Left lung (tissue), 14 donors: ENCODE results near the gene ALX4. TPM values are rescaled to one million over a fixed set of nuclear protein-coding genes. Genes with fewer than 3 reads are reported as not detected.

Source experiments
- ATAC-seq: fragments of 200-7000 bp; cut with Tn5 transposase; one replicate; pipeline ENCODE4 v1.9.1; 2020; ENCODE audit warnings: moderate library complexity
- DNase-seq, 4 donors: peaks; one replicate each; pipeline ENCODE4 v3.0.0-alpha.2; 2013 to 2020
- H3K27ac ChIP-seq, 2 donors: fragments of 200-600 bp; sonication (generic) in 1 of 2; one replicate each; pipeline versions ENCODE4 v1.5.0 to v1.8.0; 2020 to 2021
- H3K27me3 ChIP-seq, 2 donors: fragments of 200-600 bp; sonication (generic) in 1 of 2; one replicate each; pipeline versions ENCODE4 v1.5.0 to v1.8.0; 2020 to 2021
- H3K36me3 ChIP-seq, 2 donors: fragments of 200-600 bp; sonication (generic) in 1 of 2; one replicate each; pipeline versions ENCODE4 v1.5.0 to v1.8.0; 2020 to 2021
- H3K4me1 ChIP-seq, 2 donors: fragments of 200-600 bp; one replicate each; pipeline ENCODE4 v1.8.0; 2021
- H3K4me3 ChIP-seq, 2 donors: fragments of 200-600 bp; sonication (generic) in 1 of 2; one replicate each; pipeline versions ENCODE4 v1.5.0 to v1.8.0; 2020 to 2021; ENCODE audit warnings: mild to moderate bottlenecking in 1 of 2
- H3K9me3 ChIP-seq, 2 donors: fragments of 200-600 bp; sonication (generic) in 1 of 2; one replicate each; pipeline versions ENCODE4 v1.5.0 to v1.8.0; 2020 to 2021
- intact Hi-C, 2 donors: fragments of 100-400 bp; cut with DNase I; formaldehyde crosslinking; loops; one replicate each; pipeline versions ENCODE4 v1.11.2 to v1.14.2; 2022
- long read RNA-seq, 12 donors: library from polyadenylated mRNA in 2 of 12; unstranded in 2 of 12; transcript quantifications; one replicate each; pipeline ENCODE4 v2.0.0 and lab custom pipeline, GENCODE V29; 2019 to 2026
- polyA plus RNA-seq, 6 donors: library from polyadenylated mRNA; unstranded; fragments of 120-200 nt; gene quantifications; one replicate each; pipeline ENCODE4 v1.2.1, GENCODE V29; 2013; ENCODE audit not compliant: insufficient read length in 6 of 6
- total RNA-seq, 2 donors: library from RNA; stranded (reverse); fragmentation: NEBNext Ultra II Directional; extraction: Animal tissue kit (Norgen Biotek cat#: 25700); gene quantifications; one replicate each; pipeline ENCODE4 v1.2.1, GENCODE V29; 2021
- TF ChIP-seq, protein P1 (sequence below), 2 donors: fragments of 200-600 bp; sonication (generic) in 1 of 2; IDR thresholded peaks; one replicate each; pipeline versions ENCODE4 v1.5.0 to v1.8.0; 2021; ENCODE audit warnings: antibody characterized with exemption in 2 of 2
- donor health status: DM: no; HTN: yes; CAD: no.
- donor health status: DM: no; HTN: no; CAD: no.

ALX4 gene
- total RNA-seq (not detected), polyA plus RNA-seq (under 1 TPM; 0.07 to 0.13 (median 0.10) TPM)
- long read RNA-seq, donor 1, result 0 reads
- long read RNA-seq, donor 2, result 0 reads
- long read RNA-seq, donor 3, result 0 reads
- long read RNA-seq, donor 4, result 0 reads
- long read RNA-seq, donor 5, result 0 reads
- long read RNA-seq, donor 6, result 0 reads
- long read RNA-seq, donor 7, result 0 reads
- long read RNA-seq, donor 8, result 0 reads
- long read RNA-seq, donor 9, result 0 reads
- long read RNA-seq, donor 10, result 0 reads
- long read RNA-seq, donor 11, result 0 reads
- long read RNA-seq, donor 12, result 0 reads

DNA sequence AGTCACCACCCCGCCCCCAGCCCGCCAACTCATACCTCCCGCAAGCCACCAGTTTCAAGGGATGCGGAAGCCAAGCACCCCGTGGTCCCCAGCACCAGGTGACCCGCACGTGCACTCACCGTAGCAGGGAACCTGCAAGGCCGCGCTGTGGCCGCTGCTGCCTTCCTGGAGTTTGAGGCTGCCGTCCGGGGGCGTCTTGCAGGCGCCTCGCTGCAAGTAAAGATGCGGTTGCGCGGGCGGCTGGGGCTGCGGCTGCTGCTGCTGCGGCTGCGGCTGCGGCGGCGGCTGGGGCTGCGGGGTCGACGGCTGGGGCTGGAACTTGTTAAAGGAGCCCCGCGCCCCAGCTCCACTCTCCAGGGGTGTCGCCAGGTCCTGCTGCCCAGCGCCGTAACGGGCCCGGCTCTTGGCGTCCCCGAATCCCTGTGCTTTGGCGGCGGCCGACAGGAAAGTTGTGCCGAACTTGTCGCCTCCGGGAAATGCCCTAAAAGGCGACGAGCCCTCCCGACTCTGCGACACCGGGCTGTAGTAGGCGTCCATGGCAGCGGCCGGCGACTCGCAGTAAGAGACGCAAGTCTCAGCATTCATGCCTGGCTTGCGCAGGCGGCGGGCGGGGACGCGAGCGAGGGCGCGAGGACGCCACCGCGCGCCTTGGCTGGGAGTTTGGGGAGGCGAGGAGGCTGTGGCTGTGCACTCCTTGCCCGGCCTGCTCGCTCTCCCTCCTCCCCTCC is at the start of gene ALX4:
TSS of gene ALX4 (minus strand) at position 662 of the 728 bp plus-strand sequence. CDS start at position 585, 77 bp downstream.
- ATAC-seq (peak; percentile 35), DNase-seq (no peak)
- Histone ChIP-seq H3K4me1 (peaks cover 6 to 36% of the 10 kb centered on the region in 2 donors), H3K4me3 (peak within 1 kb of the TSS in 1 of 2 donors; percentile 9), H3K9me3 (no peaks in the 10 kb centered on the region), H3K36me3 (no peaks in the 10 kb centered on the region), H3K27me3 (peaks cover 98 to 100% of the 10 kb centered on the region in 2 donors), H3K27ac (no peak within 1 kb of the TSS)
- TF ChIP-seq, protein P1, sequence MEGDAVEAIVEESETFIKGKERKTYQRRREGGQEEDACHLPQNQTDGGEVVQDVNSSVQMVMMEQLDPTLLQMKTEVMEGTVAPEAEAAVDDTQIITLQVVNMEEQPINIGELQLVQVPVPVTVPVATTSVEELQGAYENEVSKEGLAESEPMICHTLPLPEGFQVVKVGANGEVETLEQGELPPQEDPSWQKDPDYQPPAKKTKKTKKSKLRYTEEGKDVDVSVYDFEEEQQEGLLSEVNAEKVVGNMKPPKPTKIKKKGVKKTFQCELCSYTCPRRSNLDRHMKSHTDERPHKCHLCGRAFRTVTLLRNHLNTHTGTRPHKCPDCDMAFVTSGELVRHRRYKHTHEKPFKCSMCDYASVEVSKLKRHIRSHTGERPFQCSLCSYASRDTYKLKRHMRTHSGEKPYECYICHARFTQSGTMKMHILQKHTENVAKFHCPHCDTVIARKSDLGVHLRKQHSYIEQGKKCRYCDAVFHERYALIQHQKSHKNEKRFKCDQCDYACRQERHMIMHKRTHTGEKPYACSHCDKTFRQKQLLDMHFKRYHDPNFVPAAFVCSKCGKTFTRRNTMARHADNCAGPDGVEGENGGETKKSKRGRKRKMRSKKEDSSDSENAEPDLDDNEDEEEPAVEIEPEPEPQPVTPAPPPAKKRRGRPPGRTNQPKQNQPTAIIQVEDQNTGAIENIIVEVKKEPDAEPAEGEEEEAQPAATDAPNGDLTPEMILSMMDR (IDR thresholded peaks at IDR 0.05), result no peak
- intact Hi-C loops, result no loop called here

DNA sequence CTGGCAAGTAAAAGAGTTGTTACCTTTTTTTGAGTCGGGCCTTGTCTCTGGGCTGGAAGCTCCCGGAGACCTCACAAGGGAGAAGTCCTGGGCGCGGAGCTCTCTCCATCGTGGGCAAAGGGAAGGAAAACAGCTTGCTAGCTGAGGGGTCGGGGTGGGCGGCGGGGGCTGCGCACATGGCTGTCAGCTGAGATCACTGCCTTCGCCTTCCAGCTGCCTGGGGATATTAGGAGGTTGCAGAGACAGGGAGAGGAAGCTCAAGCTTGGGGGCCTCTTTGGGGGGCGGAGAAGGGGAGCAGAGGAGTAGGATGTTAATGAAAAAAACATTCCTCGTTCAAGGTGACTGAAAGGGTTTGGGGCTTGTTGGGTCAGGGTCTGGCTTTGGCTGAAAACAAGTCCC is 49.2 kb upstream of the ALX4 start:
- peaks cover 0 to 42% of the 10 kb centered on the region in 2 donors for H3K27me3 ChIP-seq
- ATAC-seq (no peak), DNase-seq (no peak)
- no peak overlapping the region for H3K4me3 ChIP-seq
- no peaks in the 10 kb centered on the region for H3K9me3 ChIP-seq
- no peaks in the 10 kb centered on the region for H3K4me1 ChIP-seq
- TF ChIP-seq, protein P1 (IDR thresholded peaks at IDR 0.05), result no peak
- no peaks in the 10 kb centered on the region for H3K36me3 ChIP-seq
- no peak overlapping the region for H3K27ac ChIP-seq
- intact Hi-C loops, result no loop called here

DNA sequence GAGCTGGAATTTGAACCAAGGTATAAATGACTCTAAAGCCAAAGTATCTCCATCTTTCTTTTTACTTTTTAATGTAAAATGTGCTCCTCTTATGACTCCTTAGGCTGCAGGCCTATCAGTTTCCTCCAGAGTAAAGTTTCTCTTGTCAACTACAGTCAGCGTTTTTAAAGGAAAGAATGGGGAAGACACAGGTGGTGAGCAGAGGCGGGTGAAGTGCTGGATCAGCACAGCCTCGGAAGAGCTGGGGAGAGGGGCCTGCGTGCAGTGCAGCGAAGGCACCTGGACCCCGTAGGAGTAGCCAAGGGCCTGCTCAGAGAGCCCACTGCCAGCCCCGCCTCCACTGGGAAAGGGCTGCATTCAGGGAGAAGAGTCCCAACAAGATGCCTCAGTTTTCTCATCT is 48.8 kb upstream of the ALX4 start:
- H3K36me3 ChIP-seq, result no peaks in the 10 kb centered on the region
- peaks cover 0 to 42% of the 10 kb centered on the region in 2 donors for H3K27me3 ChIP-seq
- DNase-seq (no peak), ATAC-seq (no peak)
- TF ChIP-seq, protein P1 (IDR thresholded peaks at IDR 0.05), result no peak
- H3K4me3 ChIP-seq, result no peak overlapping the region
- H3K4me1 ChIP-seq, result no peaks in the 10 kb centered on the region
- no peaks in the 10 kb centered on the region for H3K9me3 ChIP-seq
- intact Hi-C loops, result no loop called here
- no peak overlapping the region for H3K27ac ChIP-seq

DNA sequence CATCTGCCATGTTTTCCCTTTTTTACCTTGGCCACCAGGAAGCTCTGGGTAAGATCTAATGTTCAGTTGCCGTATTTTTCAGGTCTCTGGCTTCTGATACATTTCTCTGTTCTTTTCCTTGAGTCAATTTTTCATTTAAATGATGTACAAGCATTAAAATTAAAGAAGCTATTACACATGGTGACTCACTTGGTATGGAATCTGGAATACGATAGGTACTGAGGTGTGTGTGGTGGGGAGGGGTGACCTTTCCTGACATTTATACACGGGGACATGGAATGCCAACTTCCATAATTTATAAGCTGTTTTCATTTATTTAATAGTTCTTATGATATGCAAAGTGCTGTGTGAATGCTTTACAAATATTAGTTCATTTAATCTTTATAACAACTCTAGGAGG is 47.8 kb upstream of the ALX4 start:
- H3K36me3 ChIP-seq, result no peaks in the 10 kb centered on the region
- intact Hi-C loops, result no loop called here
- TF ChIP-seq, protein P1 (IDR thresholded peaks at IDR 0.05), result no peak
- no peaks in the 10 kb centered on the region for H3K9me3 ChIP-seq
- H3K4me1 ChIP-seq, result no peaks in the 10 kb centered on the region
- DNase-seq (no peak), ATAC-seq (no peak)
- no peak overlapping the region for H3K27ac ChIP-seq
- H3K4me3 ChIP-seq, result no peak overlapping the region
- H3K27me3 ChIP-seq, result peaks cover 0 to 42% of the 10 kb centered on the region in 2 donors

DNA sequence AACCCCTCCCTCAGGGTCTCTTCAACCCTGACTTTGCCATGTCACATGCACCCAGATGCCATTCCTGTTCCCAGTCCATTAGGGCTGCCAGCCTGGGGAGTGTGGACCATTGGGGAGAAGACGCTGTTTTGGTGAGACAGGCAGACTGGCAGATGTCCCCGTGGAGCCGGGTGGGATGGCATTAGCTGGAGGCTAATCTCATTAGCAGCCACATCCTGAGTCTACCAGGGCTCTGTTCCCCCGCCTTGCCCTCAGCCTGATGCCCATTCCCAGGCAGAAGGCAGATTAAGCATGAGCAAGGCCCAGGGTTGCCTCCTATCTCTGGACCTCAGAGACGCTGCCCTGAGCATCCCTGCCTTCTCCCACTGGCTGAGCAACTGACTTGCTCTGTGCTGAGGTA is 46.4 kb upstream of the ALX4 start:
- intact Hi-C loops, result no loop called here
- Histone ChIP-seq H3K4me3 (no peak overlapping the region), H3K4me1 (no peaks in the 10 kb centered on the region)

More for the DNA sequence above, 46.4 kb upstream of the ALX4 start:
- no peaks in the 10 kb centered on the region for H3K9me3 ChIP-seq
- H3K36me3 ChIP-seq, result no peaks in the 10 kb centered on the region
- no peak for DNase-seq
- TF ChIP-seq, protein P1 (IDR thresholded peaks at IDR 0.05), result no peak
- ATAC-seq, result no peak
- peaks cover 0 to 32% of the 10 kb centered on the region in 2 donors for H3K27me3 ChIP-seq
- no peak overlapping the region for H3K27ac ChIP-seq
